Tibial nerve (tissue), 4 donors: ENCODE measurements around the gene KRT77. TPM values are rescaled to one million over a fixed set of nuclear protein-coding genes. Genes with fewer than 3 reads are reported as not detected.

Source experiments
- DNase-seq, 2 donors: peaks; one replicate each; pipeline ENCODE4 v3.0.0-alpha.2; 2019; ENCODE audit warnings: low spot score in 2 of 2
- H3K27ac ChIP-seq, 4 donors: fragments of 200-600 bp; sonication (generic) in 3 of 4; one replicate each; pipeline ENCODE4 v1.5.1; 2017 to 2019; ENCODE audit warnings: mild to moderate bottlenecking in 1 of 4
- H3K27me3 ChIP-seq, 2 donors: fragments of 200-600 bp; sonication (generic) in 1 of 2; one replicate each; pipeline versions ENCODE4 v1.5.1 to v1.6.0; 2017 to 2019
- H3K36me3 ChIP-seq, 3 donors: fragments of 200-600 bp; sonication (generic); one replicate each; pipeline ENCODE4 v1.5.1; 2018 to 2019
- H3K4me1 ChIP-seq, 4 donors: fragments of 200-600 bp; sonication (generic) in 3 of 4; one replicate each; pipeline ENCODE4 v1.5.1; 2017 to 2019
- H3K4me3 ChIP-seq, 4 donors: fragments of 200-600 bp; sonication (generic) in 3 of 4; one replicate each; pipeline ENCODE4 v1.5.1; 2017 to 2019; ENCODE audit warnings: mild to moderate bottlenecking in 1 of 4, moderate library complexity in 1 of 4
- H3K9me3 ChIP-seq, 4 donors: fragments of 200-600 bp; sonication (generic) in 3 of 4; one replicate each; pipeline ENCODE4 v1.5.1; 2017 to 2019
- EP300 ChIP-seq, 2 donors: sonication (generic); formaldehyde crosslinking; IDR thresholded peaks; one replicate each; pipeline ENCODE4 v1.6.1; 2017; ENCODE audit warnings: antibody characterized with exemption in 2 of 2, mild to moderate bottlenecking in 1 of 2
- POLR2A ChIP-seq, 2 donors: fragments of 450-650 bp; IDR thresholded peaks; one replicate each; pipeline ENCODE4 v1.6.1; 2017; ENCODE audit warnings: antibody characterized with exemption in 2 of 2, mild to moderate bottlenecking in 2 of 2, moderate library complexity in 2 of 2
- WGBS, 2 donors: methylation state at CpG; one replicate each; pipeline ENCODE4 v1.1.5; 2018; 5-methylcytosine and 5-hydroxymethylcytosine counted together
- total RNA-seq, 4 donors: library from RNA; depleted of rRNA; stranded (reverse); fragments of >200 nt; gene quantifications; one replicate each; pipeline ENCODE4 v1.1.0, GENCODE V29; 2016
- TF ChIP-seq, protein P1 (sequence below), 5 experiments: fragments of 200-600 bp in 3 of 5; fragments of 450-650 bp in 2 of 5; sonication (generic) in 3 of 5; IDR thresholded peaks; one replicate each; pipeline ENCODE4 v1.5.1; 2016 to 2019; ENCODE audit warnings: antibody characterized with exemption in 5 of 5, mild to moderate bottlenecking in 3 of 5, moderate library complexity in 2 of 5

KRT77 gene
- total RNA-seq, 4 donors from 2014 or later = not detected

DNA sequence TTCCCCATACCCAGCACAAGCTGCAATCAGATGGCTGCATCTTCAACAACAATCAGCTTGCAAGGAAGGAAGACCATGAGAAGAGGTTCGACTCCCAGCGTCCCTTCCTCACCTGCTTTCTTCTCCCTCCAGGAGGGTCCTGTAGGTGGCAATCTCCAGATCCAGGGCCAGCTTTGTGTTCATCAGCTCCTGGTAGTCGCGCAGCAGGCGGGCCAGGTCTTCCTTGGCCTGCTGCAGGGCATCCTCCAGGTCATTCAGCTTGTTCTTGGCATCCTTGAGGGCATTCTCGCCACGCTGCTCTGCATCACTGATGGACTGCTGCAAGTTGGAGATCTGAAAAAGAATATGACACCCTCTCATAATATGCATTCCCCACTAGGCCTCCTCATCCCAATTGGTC lies 27.2 kb downstream of the KRT77 start:
- Histone ChIP-seq H3K27me3 (peaks cover 0 to 8% of the 10 kb centered on the region in 2 donors), H3K4me1 (no peaks in the 10 kb centered on the region), H3K36me3 (no peaks in the 10 kb centered on the region), H3K27ac (no peak overlapping the region), H3K9me3 (no peaks in the 10 kb centered on the region), H3K4me3 (no peak overlapping the region)
- no peak for DNase-seq
- WGBS, 2 donors = 77 to 85% methylated on average over 7 of the region's 7 CpGs
- TF ChIP-seq EP300 (IDR thresholded peaks at IDR 0.05) (no peak), POLR2A (IDR thresholded peaks at IDR 0.05) (no peak)
- TF ChIP-seq, protein P1, sequence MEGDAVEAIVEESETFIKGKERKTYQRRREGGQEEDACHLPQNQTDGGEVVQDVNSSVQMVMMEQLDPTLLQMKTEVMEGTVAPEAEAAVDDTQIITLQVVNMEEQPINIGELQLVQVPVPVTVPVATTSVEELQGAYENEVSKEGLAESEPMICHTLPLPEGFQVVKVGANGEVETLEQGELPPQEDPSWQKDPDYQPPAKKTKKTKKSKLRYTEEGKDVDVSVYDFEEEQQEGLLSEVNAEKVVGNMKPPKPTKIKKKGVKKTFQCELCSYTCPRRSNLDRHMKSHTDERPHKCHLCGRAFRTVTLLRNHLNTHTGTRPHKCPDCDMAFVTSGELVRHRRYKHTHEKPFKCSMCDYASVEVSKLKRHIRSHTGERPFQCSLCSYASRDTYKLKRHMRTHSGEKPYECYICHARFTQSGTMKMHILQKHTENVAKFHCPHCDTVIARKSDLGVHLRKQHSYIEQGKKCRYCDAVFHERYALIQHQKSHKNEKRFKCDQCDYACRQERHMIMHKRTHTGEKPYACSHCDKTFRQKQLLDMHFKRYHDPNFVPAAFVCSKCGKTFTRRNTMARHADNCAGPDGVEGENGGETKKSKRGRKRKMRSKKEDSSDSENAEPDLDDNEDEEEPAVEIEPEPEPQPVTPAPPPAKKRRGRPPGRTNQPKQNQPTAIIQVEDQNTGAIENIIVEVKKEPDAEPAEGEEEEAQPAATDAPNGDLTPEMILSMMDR (IDR thresholded peaks at IDR 0.05) = no peak

DNA sequence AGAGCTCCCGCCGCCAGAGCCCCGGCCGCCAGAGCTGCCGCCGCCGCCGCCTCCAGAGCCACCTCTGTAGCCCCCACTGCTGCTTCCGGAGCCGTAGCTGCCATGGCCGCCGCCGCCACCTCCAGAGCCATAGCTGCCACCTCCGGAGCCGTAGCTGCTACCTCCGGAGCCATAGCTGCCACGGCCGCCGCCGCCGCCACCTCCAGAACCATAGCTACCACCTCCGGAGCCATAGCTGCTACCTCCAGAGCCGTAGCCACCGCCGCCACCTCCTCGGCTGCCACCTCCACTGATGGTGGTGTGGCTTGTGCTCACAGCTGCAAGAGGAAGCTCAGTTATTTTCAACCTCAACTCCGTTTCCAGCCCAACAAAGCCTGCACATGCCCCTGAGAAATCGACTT lies 28.0 kb downstream of the KRT77 start:
- WGBS, 2 donors = 89 to 93% methylated on average over 24 to 28 of the region's 28 CpGs
- Histone ChIP-seq H3K9me3 (no peaks in the 10 kb centered on the region), H3K4me3 (no peak overlapping the region), H3K27me3 (peaks cover 0 to 11% of the 10 kb centered on the region in 2 donors), H3K27ac (no peak overlapping the region), H3K36me3 (no peaks in the 10 kb centered on the region), H3K4me1 (no peaks in the 10 kb centered on the region)
- DNase-seq = no peak
- TF ChIP-seq, protein P1 (IDR thresholded peaks at IDR 0.05) = no peak
- no peak for TF ChIP-seq EP300 (IDR thresholded peaks at IDR 0.05)
- TF ChIP-seq POLR2A (IDR thresholded peaks at IDR 0.05) = no peak

DNA sequence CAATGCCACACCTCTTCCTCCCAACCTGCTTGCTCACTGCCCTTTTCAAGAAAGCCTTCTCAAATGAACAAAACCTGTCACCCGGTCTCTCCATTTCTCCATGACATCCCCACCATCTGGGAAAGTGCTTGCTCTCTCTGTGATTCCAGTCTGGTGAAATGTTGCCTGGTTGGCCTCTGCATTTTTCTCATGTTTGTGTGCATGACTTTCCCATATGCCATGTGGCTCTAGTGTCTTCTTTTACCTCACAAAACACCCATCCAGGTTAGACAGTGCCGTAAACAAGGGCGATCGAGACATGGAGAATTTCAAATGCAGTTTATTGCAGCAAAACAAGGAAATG lies 28.9 kb downstream of the KRT77 start:
- no peaks in the 10 kb centered on the region for H3K36me3 ChIP-seq
- H3K4me3 ChIP-seq = no peak overlapping the region
- TF ChIP-seq EP300 (IDR thresholded peaks at IDR 0.05) = no peak
- no peak for TF ChIP-seq POLR2A (IDR thresholded peaks at IDR 0.05)
- TF ChIP-seq, protein P1 (IDR thresholded peaks at IDR 0.05) = no peak
- DNase-seq = no peak
- 87 to 93% methylated on average over 4 of the region's 4 CpGs for WGBS, 2 donors
- no peak overlapping the region for H3K27ac ChIP-seq
- no peaks in the 10 kb centered on the region for H3K4me1 ChIP-seq
- no peaks in the 10 kb centered on the region for H3K9me3 ChIP-seq
- H3K27me3 ChIP-seq = peaks cover 0 to 13% of the 10 kb centered on the region in 2 donors

DNA sequence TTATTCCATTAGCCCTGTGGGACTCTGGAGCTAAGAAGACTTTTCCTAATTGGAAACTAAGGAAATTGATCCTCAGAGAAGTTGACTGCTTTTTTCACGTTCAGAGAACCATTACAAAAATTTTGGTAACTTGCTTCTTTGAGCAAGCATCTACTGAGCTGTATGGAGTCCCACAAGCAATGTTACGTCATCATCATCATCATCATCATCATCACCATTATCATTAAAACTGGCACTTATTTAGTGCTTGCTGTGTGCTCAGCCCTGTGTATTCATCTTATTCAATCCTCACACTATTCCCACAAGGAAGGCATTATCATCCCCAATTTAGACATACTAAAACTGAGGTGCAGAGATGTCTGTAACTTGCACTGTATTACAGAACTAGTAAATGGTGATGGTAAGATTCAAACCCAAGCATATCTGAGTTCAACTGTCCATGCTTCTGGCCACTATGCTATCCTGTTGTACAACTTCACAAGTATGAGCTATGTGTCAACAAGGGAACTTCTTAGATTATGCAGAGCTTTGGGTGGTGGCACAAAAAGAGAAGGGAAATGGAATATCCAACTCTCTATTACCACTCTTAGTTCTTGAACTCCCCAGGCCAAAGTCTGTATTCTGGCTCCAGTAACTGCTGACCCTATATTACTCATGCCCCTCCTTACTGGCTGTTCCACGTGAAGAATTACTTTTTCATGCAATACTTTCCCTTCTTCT lies 29.5 kb downstream of the KRT77 start:
- H3K36me3 ChIP-seq = no peaks in the 10 kb centered on the region
- H3K27ac ChIP-seq = no peak overlapping the region
- H3K9me3 ChIP-seq = no peaks in the 10 kb centered on the region
- TF ChIP-seq, protein P1 (IDR thresholded peaks at IDR 0.05) = no peak
- no peaks in the 10 kb centered on the region for H3K4me1 ChIP-seq
- no peak for DNase-seq
- H3K27me3 ChIP-seq = peaks cover 0 to 14% of the 10 kb centered on the region in 2 donors
- no peak overlapping the region for H3K4me3 ChIP-seq
- WGBS, 2 donors = 75 to 76% methylated on average over 3 of the region's 3 CpGs

DNA sequence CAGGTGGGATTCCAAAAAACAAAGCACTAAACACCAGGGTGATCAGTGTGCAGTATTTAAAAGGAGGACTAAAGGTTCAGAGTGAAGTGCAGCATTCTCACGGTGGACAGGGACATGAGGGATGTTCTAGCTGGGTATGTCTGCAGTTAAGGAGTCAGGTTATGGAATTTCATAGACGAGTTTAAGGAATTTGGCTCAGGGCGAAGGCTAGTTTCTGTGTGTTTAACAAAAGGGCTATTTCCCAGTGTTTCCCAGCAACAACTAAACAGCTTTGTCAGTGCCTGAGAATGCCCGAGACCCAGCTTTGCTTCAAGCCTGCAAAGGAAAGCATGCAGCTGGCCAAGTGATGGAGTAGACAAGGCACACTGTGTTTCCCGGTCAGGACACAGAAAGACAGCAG lies 30.1 kb downstream of the KRT77 start:
- DNase-seq = no peak
- no peak overlapping the region for H3K27ac ChIP-seq

More for the DNA sequence above, 30.1 kb downstream of the KRT77 start:
- no peaks in the 10 kb centered on the region for H3K36me3 ChIP-seq
- H3K4me3 ChIP-seq = no peak overlapping the region
- 56 to 68% methylated on average over 5 of the region's 5 CpGs for WGBS, 2 donors
- H3K27me3 ChIP-seq = peaks cover 0 to 14% of the 10 kb centered on the region in 2 donors
- no peaks in the 10 kb centered on the region for H3K9me3 ChIP-seq
- TF ChIP-seq POLR2A (IDR thresholded peaks at IDR 0.05) (no peak), EP300 (IDR thresholded peaks at IDR 0.05) (no peak)
- TF ChIP-seq, protein P1 (IDR thresholded peaks at IDR 0.05) = no peak
- no peaks in the 10 kb centered on the region for H3K4me1 ChIP-seq
